Type B pancreatic cell (in vitro differentiated cells): ENCODE data around the gene DNMBP. TPM values are rescaled to one million over a fixed set of nuclear protein-coding genes. Genes with fewer than 3 reads are reported as not detected.

Experiments used
- DNase-seq: peaks from one replicate; pipeline ENCODE4 v3.0.0; 2021; ENCODE audit warnings: mixed read lengths; ENCODE audit not compliant: unreplicated experiment; ENCODE audit errors: extremely low spot score
- H3K27ac Mint-ChIP-seq: 2 replicates; pipeline ENCODE4 v1.8.0; 2021; ENCODE audit warnings: mild to moderate bottlenecking, mixed read lengths
- H3K27me3 Mint-ChIP-seq: 2 replicates; pipeline ENCODE4 v1.8.0; 2021; ENCODE audit warnings: mixed read lengths
- H3K36me3 Mint-ChIP-seq: 2 replicates; pipeline ENCODE4 v1.8.0; 2021; ENCODE audit warnings: mixed read lengths
- H3K4me1 Mint-ChIP-seq: one replicate; pipeline ENCODE4 v1.8.0; 2021; ENCODE audit warnings: mixed read lengths; ENCODE audit not compliant: unreplicated experiment
- H3K4me3 Mint-ChIP-seq: 2 replicates; pipeline ENCODE4 v1.8.0; 2021; ENCODE audit warnings: mild to moderate bottlenecking, mixed read lengths
- H3K9me3 Mint-ChIP-seq: 2 replicates; pipeline ENCODE4 v1.8.0; 2021; ENCODE audit warnings: mixed read lengths
- total RNA-seq: library from RNA; stranded (reverse); gene quantifications from 2 replicates; pipeline ENCODE4 v1.2.1, GENCODE V29; 2021; ENCODE audit warnings: low replicate concordance
- TF ChIP-seq, protein P1 (sequence below): fragments of 200-600 bp; sonication (generic); conservative IDR thresholded peaks from 2 replicates; pipeline ENCODE4 v1.5.0; 2021; ENCODE audit warnings: antibody characterized with exemption, mild to moderate bottlenecking

The DNMBP gene
- total RNA-seq, 1 donor from 2014 or later, result 17.7 TPM

GRCh38 chr10:100045592-100045991 is 35.8 kb upstream of the DNMBP start:
- Mint-ChIP-seq H3K27me3 (no peaks in the 10 kb centered on the region), H3K4me1 (peaks cover 13% of the 10 kb centered on the region), H3K9me3 (no peaks in the 10 kb centered on the region), H3K27ac (no peak overlapping the region), H3K4me3 (no peak overlapping the region), H3K36me3 (no peaks in the 10 kb centered on the region)
- DNase-seq, result no peak
- TF ChIP-seq, protein P1, sequence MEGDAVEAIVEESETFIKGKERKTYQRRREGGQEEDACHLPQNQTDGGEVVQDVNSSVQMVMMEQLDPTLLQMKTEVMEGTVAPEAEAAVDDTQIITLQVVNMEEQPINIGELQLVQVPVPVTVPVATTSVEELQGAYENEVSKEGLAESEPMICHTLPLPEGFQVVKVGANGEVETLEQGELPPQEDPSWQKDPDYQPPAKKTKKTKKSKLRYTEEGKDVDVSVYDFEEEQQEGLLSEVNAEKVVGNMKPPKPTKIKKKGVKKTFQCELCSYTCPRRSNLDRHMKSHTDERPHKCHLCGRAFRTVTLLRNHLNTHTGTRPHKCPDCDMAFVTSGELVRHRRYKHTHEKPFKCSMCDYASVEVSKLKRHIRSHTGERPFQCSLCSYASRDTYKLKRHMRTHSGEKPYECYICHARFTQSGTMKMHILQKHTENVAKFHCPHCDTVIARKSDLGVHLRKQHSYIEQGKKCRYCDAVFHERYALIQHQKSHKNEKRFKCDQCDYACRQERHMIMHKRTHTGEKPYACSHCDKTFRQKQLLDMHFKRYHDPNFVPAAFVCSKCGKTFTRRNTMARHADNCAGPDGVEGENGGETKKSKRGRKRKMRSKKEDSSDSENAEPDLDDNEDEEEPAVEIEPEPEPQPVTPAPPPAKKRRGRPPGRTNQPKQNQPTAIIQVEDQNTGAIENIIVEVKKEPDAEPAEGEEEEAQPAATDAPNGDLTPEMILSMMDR, result no peak

DNA sequence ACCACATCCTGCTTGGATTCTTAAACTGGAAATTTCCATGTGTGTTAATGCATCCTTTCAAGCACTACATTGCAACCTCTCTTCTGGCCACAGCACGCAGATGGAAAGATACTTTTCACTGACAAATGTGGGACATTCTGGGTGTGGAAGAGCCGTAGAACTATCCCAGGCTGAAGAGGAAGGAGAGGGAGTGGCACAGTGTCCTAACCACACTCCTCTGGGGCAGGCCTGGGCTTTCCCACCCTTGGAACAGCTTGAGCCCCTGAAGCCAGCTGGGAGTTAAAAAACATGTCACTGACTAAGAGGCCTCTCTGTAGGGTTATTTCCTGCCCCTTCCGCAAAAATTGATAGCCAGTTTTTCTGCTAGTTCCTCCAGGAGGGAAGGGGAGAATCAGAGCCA is 34.0 kb upstream of the DNMBP start:
- H3K27ac Mint-ChIP-seq, result peak overlapping the region; percentile 86
- DNase-seq, result no peak

DNA sequence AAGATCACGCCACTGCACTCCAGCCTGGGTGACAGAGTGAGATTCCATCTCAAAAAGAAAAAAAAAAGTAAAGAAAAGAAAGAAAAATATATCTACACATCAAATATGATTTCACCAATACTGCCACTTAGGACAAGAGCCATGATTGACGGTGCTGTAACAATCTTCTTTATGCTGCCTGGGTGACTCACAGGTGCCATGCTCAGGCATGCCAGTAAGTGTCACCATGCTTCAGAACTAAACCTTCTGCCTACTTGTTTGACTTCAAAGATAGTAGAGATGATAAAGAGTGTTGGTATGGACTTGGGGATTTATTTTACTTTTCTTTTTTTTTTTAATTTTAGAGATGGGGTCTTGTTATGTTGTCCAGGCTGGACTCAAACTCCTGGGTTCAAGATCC is 33.6 kb upstream of the DNMBP start:
- no peak for DNase-seq

More for the DNA sequence above, 34.0 kb upstream of the DNMBP start:
- Mint-ChIP-seq H3K4me1 (peaks cover 17% of the 10 kb centered on the region), H3K27me3 (no peaks in the 10 kb centered on the region), H3K36me3 (no peaks in the 10 kb centered on the region), H3K4me3 (no peak overlapping the region), H3K9me3 (no peaks in the 10 kb centered on the region)
- TF ChIP-seq, protein P1, result no peak

GRCh38 chr10:100041306-100042002 is 31.7 kb upstream of the DNMBP start:
- no peak overlapping the region for H3K4me3 Mint-ChIP-seq
- no peaks in the 10 kb centered on the region for H3K36me3 Mint-ChIP-seq
- TF ChIP-seq, protein P1, result no peak
- no peaks in the 10 kb centered on the region for H3K9me3 Mint-ChIP-seq
- DNase-seq, result no peak
- peaks cover 26% of the 10 kb centered on the region for H3K4me1 Mint-ChIP-seq
- no peak overlapping the region for H3K27ac Mint-ChIP-seq
- no peaks in the 10 kb centered on the region for H3K27me3 Mint-ChIP-seq

More for the DNA sequence above, 33.6 kb upstream of the DNMBP start:
- H3K27ac Mint-ChIP-seq, result peak overlapping the region; percentile 86
- H3K27me3 Mint-ChIP-seq, result no peaks in the 10 kb centered on the region
- H3K9me3 Mint-ChIP-seq, result no peaks in the 10 kb centered on the region
- peaks cover 21% of the 10 kb centered on the region for H3K4me1 Mint-ChIP-seq
- H3K36me3 Mint-ChIP-seq, result no peaks in the 10 kb centered on the region
- H3K4me3 Mint-ChIP-seq, result no peak overlapping the region
- TF ChIP-seq, protein P1, result no peak

DNA sequence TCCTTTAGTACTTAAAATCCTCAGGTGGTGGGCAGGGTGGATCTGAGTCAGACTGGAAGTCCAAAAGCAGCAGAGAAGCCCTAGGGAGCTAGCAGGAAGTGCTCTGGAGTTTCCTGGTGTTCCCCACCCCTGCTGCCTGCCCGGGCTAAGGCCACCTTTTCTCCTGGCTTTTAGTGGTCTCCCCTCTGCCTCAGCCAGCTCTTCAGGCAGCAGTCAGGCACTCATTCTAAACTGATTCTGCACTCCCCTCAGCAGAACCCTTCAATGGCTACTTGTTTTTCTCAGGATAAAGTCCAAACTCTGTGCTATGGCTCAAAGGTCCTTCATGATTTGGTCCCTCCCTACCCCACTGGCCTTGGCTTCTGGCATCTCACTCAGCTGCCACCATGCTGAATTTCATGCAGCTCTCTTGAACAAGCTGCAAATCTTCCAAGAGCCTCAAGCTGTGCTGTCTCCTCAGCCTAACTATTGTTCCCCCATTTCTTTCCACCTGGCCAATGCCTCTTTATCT is 28.9 kb upstream of the DNMBP start:
- H3K4me1 Mint-ChIP-seq, result peaks cover 15% of the 10 kb centered on the region
- DNase-seq, result no peak
- no peaks in the 10 kb centered on the region for H3K9me3 Mint-ChIP-seq
- TF ChIP-seq, protein P1, result no peak
- H3K4me3 Mint-ChIP-seq, result peak overlapping the region; percentile 0
- no peaks in the 10 kb centered on the region for H3K36me3 Mint-ChIP-seq
- no peaks in the 10 kb centered on the region for H3K27me3 Mint-ChIP-seq
- H3K27ac Mint-ChIP-seq, result peak overlapping the region; percentile 67
